NK-92 (cell line): Measurements from ENCODE around the gene CXCR4.

ENCODE experiments used
- DNase-seq: peaks from one replicate; lab custom pipeline; 2025; ENCODE audit not compliant: unreplicated experiment; lab: John Stamatoyannopoulos, UW

The CXCR4 gene

DNA sequence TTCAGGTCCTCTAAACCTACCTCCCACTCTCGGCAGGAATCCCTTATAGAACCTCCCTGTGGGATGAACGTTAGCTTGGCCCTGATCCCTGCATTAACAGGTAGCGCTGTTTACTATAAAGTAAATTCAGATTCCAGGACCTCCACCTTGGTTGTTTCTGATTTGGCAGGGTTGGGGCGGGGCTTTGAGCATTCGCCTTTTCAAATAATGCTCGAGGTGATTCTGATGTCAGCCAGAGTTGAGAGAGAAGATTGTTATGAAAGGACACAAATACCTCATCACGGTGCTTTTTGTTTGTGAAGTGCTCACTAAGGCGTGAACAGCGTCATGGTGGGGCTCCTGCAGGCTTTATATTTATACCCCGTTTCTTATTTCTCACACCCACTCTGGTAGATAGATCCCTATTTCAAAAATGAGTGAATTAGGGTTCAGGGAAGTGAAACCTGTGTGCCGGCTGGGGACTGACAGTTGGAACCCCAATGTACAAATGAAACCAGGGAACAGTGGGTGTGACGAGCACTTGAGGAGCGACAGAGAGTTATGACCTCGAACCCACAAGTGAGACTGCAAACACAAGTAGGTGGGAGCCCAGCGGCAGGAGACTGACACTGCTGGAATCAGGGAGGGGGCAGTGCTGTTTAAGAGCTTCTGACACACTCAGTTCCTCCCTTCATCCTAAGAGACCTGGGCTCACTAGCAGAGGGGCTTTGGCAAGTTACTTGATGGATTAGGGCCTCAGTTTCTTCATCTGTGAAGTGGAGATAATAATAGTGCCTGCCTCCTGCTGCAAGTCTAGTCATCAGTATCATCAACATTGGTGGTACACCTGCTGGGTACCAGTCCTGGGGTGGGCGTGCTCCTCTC, 14.2 kb upstream of the CXCR4 start:
- DNase-seq, result peak; percentile 18

DNA sequence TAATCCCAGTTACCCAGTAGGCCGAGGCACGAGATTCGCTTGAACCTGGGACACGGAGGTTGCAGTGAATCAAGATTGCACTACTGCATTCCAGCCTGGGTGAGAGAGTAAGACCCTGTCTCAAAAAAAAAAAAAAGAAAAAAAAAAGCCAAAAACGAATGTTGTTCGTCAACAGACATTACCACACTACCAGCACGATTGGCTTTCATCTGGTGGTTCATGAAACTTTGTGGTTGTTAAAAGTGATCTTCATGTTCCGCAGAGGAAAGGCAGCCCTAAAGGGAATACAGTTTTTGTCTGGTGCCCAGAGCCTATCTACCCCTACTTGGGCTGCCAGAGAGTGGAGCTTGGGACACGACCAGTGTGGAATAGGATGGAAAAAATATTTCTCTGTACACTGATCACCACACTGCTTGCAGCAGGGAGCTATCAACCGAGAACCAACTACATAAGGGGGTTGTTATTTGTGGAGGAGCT, 13.6 kb upstream of the CXCR4 start:
- DNase-seq, result no peak

DNA sequence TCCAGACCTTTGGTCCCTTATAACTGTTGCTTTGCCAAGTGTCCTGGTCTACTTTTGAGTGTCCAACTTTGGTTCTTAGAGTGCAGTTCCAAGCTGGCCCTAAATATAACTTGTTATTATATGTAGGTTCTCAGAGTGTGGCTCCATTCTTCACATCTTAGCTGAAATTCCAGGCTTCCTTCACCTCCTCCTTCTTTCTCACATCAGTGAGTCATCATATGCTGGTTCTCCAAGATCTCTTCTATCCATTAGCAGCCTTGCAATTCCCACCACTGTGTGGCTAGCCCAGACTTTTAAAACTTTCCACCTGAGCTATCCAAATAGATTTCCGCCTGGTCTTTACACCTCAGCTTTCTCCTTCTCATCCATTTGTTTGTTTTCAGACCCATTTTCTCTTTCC, 12.6 kb upstream of the CXCR4 start:
- DNase-seq, result no peak

DNA sequence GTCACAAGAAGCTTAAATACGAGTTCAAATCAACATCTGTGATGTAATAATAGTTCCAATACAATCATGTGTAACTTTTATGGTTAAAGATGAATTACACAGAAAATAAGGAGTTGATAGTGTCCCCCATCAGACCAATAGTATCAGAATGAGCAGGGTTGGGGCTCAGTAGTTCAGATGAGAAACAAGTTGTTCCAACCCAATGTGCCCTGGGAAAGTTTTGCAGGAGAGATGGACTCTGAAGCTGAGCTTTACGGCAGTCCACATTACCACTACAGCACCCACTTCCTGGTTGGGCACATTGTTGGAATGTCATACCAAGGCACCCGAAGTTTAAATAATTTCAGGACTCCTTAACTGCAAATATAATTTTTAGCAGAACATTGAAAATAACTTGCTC, 12.1 kb upstream of the CXCR4 start:
- DNase-seq, result no peak

DNA sequence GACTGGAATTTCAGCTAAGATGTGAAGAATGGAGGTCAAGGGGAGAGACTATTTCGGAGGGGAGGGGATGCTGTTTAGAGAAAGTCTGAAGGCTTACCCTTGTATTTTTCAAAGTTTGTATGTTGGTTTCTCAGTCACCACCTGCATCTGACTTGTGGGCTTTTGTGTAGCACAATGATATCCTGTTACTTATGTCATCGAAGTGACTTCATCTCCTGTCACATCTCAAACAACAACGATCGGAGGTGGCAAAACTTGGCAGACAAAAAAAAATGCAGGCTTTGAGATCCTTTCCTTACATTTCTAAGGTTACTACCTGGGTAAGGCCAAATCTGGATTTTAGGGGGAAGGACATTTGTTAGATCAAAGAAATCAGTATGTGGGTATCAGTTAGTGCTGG, 11.7 kb upstream of the CXCR4 start:
- DNase-seq, result no peak

DNA sequence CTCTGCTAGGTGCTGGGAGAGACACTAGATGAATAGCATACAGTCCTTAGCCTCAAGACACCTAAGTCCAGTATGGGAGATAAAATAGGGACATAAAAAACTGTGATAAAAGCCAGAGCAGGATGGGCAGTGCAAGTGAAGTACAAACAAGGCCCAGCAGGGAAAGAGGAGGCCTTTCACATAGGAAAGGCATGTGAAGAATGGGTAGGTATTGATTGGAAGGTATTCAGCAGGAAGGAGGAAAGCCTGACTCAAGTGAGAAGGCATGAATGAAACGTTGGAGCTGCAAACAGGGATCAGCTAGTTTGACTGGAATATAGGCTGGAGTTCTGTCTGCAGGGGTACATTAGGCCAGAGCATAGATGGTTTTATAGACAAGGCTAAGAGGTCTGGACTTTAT, 11.0 kb upstream of the CXCR4 start:
- DNase-seq, result no peak

DNA sequence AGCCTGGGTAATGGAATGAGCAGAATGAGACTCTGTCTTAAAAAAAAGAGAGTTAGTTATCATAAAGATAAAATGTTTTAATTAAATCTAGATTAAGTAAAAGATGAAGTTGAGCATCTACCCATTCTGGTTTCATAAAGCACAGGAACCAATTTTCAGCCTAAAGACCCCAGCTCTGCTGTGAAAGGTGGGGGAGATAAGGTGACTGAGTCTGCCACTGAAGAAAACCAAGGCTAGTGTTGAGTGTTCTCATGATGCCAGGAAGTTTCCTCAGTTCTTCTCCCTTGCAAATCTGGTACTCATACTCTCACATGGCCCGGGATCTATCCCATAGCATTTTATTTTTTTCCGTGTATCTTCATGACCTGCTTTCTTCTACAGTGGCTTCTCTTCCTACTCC, 10.4 kb upstream of the CXCR4 start:
- no peak for DNase-seq

DNA sequence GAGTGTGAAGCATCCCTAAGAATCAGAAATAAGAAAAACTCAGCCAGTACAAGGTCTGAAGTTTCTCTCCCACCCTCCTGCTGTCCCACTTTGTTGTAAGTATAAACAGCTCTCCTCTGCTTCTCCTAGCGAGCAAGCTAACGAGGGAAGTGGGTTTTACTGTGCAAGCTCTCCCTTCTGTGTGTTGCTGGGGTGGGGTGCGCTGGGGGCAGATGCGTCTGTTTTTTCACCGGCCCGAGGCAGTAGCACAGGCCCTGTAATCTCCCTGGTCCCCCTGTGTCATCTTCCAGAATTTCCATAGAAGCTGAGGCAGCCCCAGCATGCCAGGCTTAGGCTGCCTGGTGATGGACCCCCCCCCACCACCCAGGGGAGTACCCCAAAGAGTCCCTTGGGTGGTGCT, 9.4 kb upstream of the CXCR4 start:
- DNase-seq, result no peak

DNA sequence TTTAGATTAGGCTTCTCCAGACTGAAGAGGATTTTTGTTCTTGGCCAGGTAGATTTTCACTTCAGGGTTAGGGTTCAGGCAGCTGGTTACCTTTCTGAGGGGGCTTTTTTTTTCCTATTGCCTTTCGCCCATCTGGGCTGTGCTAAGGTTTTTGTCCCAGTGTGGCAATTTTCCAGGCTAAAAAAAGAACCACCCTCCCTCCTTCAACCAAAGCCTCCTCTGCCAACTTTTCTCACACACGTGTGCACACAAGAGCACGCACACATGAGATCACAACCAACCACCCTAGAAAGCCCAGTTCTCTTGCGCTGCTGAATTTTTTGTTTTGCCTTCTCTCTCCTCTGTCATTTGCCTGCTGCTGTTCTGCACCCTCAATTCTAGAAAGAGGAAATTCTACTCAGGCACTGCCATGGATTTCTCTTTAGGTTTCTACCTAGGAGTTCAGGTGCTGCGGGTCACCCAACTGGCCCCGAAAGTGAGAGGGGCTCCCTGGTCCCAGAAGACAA, 8.5 kb upstream of the CXCR4 start:
- no peak for DNase-seq

DNA sequence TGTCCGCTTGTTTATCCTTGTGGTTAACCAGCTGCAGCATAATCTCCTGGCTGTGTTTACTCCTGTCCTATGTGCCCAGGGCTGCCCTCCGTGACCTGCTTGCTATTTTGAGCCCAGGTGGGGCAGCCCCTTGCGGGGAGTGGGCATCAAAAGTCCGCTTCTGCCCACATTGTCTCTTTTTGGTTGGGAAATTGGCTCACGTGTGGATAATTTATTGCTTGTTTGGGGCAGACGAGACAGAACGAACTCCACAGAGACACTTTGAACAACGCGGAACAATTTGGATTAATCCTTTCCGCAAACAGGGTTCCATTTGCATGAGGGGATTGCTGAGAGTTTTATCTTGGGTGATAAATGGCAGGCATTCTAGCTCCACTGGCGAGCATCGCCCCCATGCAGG, 8.1 kb upstream of the CXCR4 start:
- no peak for DNase-seq

DNA sequence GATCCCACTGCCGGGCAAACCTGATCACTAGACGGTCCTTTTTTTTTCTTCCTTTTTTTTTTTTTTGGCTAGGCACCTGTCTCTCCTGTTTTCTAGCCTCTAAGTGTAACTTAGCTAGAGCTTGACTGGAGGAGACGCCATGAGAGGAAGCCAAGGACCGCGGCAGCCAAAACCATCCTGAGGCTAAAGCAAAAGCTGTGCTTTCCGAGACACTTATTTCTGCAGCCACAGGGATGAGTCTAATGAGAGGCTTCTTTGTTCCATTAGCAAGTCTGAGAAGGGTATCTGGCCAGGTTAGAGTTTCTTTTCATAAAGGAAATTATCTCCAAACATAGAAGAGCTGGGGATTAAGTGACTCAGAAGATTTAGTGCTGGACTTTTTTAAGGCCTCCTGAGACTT, 7.3 kb upstream of the CXCR4 start:
- DNase-seq, result no peak

DNA sequence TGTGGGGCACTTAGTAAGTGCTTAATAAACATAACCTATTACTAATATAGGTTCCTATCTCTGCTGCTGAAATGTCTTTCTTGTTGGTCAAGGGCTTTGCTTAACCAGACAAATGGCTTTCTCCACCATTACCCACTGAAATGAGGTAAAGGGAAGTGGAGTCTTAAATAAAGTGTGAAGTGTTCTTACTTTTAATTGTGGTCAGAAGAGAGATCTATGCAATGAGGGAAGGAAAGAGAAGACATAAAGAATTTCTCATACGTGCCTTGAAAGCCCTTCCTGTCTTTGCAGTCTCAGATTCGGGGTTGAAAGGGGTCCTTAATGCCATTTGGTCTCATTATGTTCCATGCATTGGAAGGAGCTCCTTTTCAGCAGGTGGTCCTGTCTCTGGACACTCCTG, 6.9 kb upstream of the CXCR4 start:
- no peak for DNase-seq

DNA sequence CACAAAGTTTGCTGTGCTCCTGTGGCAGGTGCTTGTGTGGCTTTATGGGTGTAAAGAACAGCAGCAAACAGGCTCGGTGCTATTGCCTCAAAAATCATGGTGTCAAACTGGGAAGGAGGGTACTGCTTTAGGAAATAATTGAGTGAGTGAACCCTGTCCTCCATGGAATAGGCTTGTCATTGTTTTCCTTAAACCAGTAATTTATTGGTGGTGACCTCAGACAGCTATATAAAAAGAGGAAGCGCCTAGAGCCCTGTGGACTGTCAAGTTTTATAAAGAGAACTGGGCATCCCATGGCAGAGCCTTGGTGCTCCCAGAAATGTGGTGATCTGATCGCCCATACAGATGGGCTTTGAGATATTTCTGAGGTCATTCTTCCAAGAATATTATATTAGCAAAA, 4.7 kb upstream of the CXCR4 start:
- DNase-seq, result no peak

DNA sequence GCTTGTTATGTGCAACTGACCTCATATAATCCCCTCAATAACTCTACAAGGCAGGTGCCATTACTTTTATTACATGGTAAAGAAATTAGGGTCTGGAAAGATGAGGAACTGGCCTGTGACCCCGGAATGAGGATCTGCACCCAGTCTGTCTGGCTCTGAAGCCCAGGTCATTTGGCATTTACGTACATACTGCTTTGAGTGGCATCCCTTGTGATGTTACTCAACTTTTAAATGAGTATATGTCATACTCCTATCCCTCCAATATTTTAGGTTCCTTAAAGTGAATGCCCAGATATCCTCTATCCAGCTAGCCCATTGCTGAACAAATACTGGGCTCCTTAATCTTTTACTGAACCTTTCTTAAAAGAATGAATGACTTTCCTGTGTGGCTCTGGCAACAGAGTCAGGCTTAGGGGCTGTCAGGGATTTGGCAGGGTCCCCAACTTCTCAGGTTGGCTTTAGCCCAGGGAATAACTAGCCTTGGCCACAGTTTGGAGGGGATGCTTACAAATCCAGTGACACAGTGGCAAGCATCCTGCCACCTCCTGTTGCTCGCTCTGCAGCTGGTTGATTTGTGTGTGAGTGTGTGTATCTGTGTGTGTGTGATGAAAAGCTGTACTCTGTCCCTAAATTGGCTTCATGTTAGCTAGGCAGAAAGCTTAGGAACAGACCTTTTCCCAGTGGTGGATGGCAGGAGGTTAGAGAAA, 3.4 kb upstream of the CXCR4 start:
- no peak for DNase-seq

DNA sequence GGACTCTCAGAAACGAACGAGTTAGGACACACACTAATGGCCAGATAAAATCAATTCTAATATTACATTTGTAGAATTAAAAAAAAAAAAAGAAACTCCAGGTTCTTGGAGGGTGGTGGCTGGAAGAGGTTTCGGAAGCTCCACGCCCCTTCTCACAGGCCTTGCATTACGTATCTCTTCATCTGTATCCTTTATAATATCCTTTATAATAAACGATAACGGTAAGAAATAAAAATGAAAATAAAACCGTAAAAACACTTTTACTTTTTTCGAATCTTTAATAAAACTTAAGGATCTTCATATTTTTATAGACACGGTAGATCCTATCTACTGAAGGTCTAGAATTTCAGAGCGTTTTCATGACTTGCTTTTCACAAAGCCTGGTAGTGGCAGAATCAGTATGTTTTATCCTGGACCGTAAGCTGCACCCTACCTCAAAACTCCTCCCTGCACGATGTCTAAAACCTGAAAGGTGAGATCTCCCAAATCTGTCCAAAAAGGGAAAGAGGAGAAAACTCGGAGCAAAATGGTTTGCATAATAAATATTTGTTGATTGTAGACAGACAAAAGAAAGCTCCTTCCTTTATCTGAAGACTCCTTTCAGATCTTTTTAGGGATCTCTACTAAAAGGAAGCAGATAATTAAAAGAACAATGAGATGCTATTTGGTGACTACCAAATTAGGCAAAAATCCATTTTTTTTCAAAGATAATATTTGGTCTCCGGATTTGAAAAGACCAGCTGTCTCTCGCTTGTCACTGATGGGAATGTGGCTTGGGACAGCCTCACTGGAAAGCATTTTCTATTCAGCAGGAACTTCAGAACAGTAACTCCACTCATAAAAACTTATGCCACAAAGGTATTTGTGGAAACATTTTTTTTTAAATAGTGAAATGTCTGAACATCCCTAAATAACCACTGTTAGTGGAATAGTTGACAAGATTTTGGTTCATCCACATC, 2.0 kb upstream of the CXCR4 start:
- DNase-seq, result no peak

DNA sequence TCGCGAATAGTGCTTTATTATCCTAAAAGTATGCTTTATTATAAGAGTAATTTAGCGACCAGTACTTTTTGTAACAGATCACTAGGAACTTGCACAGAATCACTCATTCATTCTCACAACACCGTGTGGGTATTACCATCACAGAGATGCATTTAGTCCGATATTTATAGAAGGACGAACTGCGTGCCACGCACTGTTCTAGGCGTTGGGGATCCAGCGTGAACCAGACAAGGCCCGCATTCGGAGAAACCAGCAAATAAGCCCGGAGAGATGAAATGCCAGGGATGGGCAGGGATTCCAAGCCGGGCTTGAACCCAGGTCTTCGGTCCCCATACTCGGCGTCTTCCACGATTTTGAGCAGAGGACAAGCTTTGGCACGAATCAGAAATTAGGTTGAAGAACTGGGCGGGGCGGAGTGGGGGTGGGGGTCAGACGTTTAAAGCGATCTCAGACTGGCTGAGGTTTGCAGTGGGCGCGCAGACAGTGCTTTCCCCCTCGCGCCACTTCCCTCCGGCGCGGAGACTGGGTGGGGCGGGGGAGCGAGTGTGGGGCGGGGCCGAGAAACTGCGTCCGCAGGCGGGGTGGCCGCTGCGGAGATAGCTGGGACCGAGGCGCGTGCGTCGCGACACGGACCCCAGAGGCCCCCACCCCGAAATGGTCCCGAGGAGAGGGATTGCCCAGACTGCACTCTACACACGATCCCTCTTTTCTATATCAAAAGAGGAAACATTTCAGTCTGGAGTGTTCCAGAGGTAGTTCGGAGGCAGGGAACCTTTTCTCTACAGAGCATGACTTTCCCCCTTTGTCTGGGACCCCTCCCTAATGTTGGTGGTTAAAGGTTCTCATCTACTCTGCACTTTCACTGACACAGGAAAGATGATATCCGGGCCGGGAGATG, 1.1 kb upstream of the CXCR4 start:
- DNase-seq, result peak; percentile 50

DNA sequence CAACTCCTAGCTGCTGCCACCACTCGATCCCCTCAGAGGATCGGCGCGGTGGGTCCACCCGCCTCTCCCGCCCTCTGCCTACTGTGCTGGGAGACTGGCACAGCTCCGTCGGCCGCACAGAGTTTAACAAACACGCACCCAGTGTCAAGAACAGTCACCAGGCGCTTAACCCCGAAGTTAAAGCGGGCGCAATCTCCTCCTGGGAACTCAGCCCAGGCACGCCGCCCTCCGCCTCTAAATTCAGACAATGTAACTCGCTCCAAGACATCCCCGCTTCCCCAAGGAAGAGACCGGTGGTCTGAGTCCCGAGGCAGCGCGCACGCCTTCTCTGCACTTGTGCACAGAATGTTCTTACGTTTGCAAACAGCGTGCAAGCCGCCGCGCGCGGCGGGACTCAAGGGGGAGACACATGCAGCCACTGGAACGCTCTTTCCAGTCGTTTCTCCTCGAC, 533 bp downstream of the CXCR4 start:
- no peak for DNase-seq

DNA sequence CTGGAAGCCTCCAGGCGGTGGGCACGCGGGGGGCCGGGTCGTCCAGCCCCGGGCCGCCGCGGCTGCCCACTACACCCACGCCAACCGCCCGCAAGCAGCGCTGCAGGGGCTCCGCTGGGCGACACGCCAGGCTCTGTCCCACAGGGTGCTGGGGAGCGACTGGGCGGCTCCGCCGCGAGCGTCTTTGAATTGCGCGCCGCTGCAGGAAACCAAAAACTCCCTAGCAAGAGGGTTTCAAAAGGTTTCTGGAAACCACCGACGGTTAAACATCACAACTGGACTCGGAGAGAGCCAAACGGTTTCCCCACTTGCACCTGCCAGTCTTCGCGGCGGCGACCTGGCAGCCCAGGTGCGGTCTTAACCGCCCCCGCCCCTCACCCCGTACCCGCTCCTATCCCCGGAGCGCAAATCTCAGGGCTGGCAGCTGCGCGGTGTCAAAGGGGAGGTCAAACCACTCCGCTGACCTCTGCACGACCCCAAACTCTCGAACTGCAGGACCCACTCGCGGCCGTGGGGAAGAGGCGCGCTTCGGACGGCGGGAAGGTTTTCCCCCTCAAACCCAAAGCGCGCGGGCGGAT, 1.0 kb downstream of the CXCR4 start:
- DNase-seq, result no peak

DNA sequence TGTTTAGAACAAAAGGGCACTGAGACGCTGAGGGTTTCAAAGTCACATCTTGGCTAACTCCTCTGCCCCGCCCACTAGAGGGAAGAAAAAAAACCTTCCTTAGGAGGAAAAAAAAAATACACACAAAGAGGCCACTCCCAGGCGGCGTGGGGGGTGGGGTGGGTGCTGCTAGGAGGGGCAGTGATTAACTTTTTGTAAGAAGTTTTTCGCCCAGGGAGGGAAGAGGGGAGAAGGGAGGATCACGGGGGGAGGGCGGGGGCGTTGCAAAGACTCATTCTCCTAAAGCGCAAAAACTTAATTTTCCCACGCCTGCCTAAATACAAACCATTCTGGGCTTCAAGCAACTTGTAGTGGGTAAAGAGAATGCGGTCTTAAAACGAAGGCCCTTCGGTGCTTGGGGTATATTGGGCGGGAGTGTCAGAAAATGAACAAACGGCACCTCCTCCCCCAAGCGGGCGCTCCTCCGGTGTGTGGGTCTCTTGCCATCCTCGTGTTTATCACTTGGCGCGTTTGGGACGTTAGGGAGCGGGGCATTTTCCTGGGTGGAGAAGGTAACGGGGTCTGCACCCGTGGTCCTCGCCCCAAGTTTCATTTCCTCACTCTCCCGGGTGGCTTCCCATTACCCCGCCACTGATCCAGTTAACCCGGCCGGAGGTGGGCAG, 1.7 kb downstream of the CXCR4 start:
- peak; percentile 53 for DNase-seq
